Measurements from ENCODE around the gene PIAS4.

Gene PIAS4

GRCh38 chr19:4043401-4043800, 35.9 kb downstream of the PIAS4 start:
- no peak for FAIRE-seq

GRCh38 chr19:4043966-4044715, 36.6 kb downstream of the PIAS4 start:
- no peak for FAIRE-seq

- FAIRE-seq = no peak
These were observed 37.5 kb downstream of the PIAS4 start for GRCh38 chr19:4044990-4045465.

GRCh38 chr19:4045597-4046361, 38.2 kb downstream of the PIAS4 start:
- FAIRE-seq = no peak

GRCh38 chr19:4046362-4046691, 38.8 kb downstream of the PIAS4 start:
- no peak for FAIRE-seq

GRCh38 chr19:4046946-4047683, 39.6 kb downstream of the PIAS4 start:
- no peak for FAIRE-seq

- no peak for FAIRE-seq
These were observed 41.9 kb downstream of the PIAS4 start for GRCh38 chr19:4049432-4049831.

GRCh38 chr19:4051175-4052101, 43.9 kb downstream of the PIAS4 start:
- FAIRE-seq = no peak

- FAIRE-seq = no peak
These were observed 44.8 kb downstream of the PIAS4 start for GRCh38 chr19:4052114-4052992.

GRCh38 chr19:4052993-4053422, 45.5 kb downstream of the PIAS4 start:
- FAIRE-seq = no peak

GRCh38 chr19:4053423-4054324, 46.1 kb downstream of the PIAS4 start:
- FAIRE-seq = no peak

- no peak for FAIRE-seq
These were observed 47.1 kb downstream of the PIAS4 start for GRCh38 chr19:4054441-4055208.

GRCh38 chr19:4055209-4055552, 47.6 kb downstream of the PIAS4 start:
- FAIRE-seq = no peak

GRCh38 chr19:4057931-4058692, 50.6 kb downstream of the PIAS4 start:
- FAIRE-seq = no peak

GRCh38 chr19:4058693-4059452, 51.3 kb downstream of the PIAS4 start:
- FAIRE-seq = no peak

GRCh38 chr19:4059453-4059871, 51.9 kb downstream of the PIAS4 start:
- no peak for FAIRE-seq

GRCh38 chr19:4059891-4060620, 52.5 kb downstream of the PIAS4 start:
- no peak for FAIRE-seq
